Transverse colon (tissue), 4 donors: ENCODE results near the gene TRPM2. TPM values are rescaled to one million over a fixed set of nuclear protein-coding genes. Genes with fewer than 3 reads are reported as not detected.

Experiments used
- DNase-seq: peaks from one replicate; pipeline ENCODE4 v3.0.0-alpha.2; 2019
- H3K27ac ChIP-seq, 4 donors: fragments of 200-600 bp; sonication (generic); 2 replicates each; pipeline ENCODE4 v1.5.1; 2016 to 2018; ENCODE audit warnings: inconsistent platforms in 4 of 4
- H3K27me3 ChIP-seq: fragments of 200-600 bp; sonication (generic); 2 replicates; pipeline ENCODE4 v1.5.1; 2017; ENCODE audit warnings: inconsistent platforms
- H3K36me3 ChIP-seq, 4 donors: fragments of 200-600 bp; sonication (generic); 2 replicates each; pipeline ENCODE4 v1.5.1; 2017 to 2019; ENCODE audit warnings: inconsistent platforms in 4 of 4
- H3K4me1 ChIP-seq, 4 donors: fragments of 200-600 bp; sonication (generic); 2 replicates each; pipeline ENCODE4 v1.5.1; 2017 to 2020; ENCODE audit warnings: inconsistent platforms in 4 of 4
- H3K4me3 ChIP-seq, 4 donors: fragments of 200-600 bp; sonication (generic); 1 replicate in 1 of 4; 2 replicates in 3 of 4; pipeline versions ENCODE4 v1.5.1 to v1.6.1; 2017 to 2019; ENCODE audit warnings: inconsistent platforms in 4 of 4
- H3K9me3 ChIP-seq, 2 donors: fragments of 200-600 bp; sonication (generic); 2 replicates each; pipeline ENCODE4 v1.5.1; 2017 to 2019; ENCODE audit warnings: inconsistent platforms in 2 of 2
- EP300 ChIP-seq: sonication (generic); formaldehyde crosslinking; IDR thresholded peaks from one replicate; pipeline ENCODE4 v1.6.1; 2017; ENCODE audit warnings: antibody characterized with exemption, low read depth
- POLR2A ChIP-seq: fragments of 450-650 bp; IDR thresholded peaks from one replicate; pipeline ENCODE4 v1.6.1; 2016; ENCODE audit warnings: antibody characterized with exemption, mild to moderate bottlenecking, moderate library complexity
- POLR2AphosphoS5 ChIP-seq, 3 donors: sonication (generic); formaldehyde crosslinking; IDR thresholded peaks; one replicate each; pipeline ENCODE4 v1.6.1; 2016; ENCODE audit warnings: antibody characterized with exemption in 3 of 3
- WGBS, 2 donors: methylation state at CpG; one replicate each; pipeline ENCODE4 v1.1.5; 2018; ENCODE audit warnings: low coverage in 1 of 2; 5-methylcytosine and 5-hydroxymethylcytosine counted together
- in situ Hi-C, 4 donors: fragments of 200-750 bp; cut with MboI; loops; one replicate each; pipeline versions ENCODE4 v1.15.0 to v1.15.1; 2017; ENCODE audit warnings: low sequenced_read_pairs in 3 of 4, low pct_ligation_motif_present in 1 of 4, low pct_unique_long_range_greater_than_20kb in 1 of 4
- intact Hi-C: fragments of 100-400 bp; cut with DNase I; formaldehyde crosslinking; loops from one replicate; pipeline ENCODE4 v1.15.1; 2023; ENCODE audit warnings: low total_unique reads
- total RNA-seq, 4 donors: library from RNA; depleted of rRNA; stranded (reverse); fragments of >200 nt; gene quantifications; one replicate each; pipeline ENCODE4 v1.1.0, GENCODE V29; 2016
- TF ChIP-seq, protein P1 (sequence below), 5 experiments: fragments of 200-600 bp in 3 of 5; fragments of 450-650 bp in 2 of 5; sonication (generic) in 3 of 5; IDR thresholded peaks; 1 replicate in 2 of 5; 2 replicates in 3 of 5; pipeline ENCODE4 v1.5.1; 2016 to 2017; ENCODE audit warnings: antibody characterized with exemption in 5 of 5, inconsistent platforms in 3 of 5, mild to moderate bottlenecking in 2 of 5, moderate library complexity in 1 of 5

The TRPM2 gene
- total RNA-seq, 4 donors from 2014 or later, result 2.3 to 2.9 (median 2.6) TPM; not detected in 1

DNA sequence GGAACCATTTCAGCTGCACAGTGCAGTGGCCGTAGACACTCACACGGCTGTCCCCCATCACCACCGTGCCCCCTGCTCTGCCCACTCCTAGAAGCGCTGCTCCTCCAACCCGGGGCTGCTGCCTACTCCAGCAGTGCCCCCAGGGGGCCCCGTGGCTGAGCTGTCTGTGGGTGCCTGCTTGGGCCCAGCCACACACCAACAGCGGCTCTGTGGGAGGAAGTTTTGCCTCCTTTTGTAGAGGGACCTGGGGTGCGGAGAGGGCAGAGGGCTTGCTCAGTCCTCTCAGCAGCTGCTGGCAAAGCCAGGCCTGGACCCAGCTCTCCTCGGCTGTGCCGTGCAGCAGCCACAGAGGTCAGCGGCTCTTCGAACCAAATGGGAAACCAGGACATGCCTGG is 90.5 kb downstream of the TRPM2 start:
- TF ChIP-seq, protein P1, sequence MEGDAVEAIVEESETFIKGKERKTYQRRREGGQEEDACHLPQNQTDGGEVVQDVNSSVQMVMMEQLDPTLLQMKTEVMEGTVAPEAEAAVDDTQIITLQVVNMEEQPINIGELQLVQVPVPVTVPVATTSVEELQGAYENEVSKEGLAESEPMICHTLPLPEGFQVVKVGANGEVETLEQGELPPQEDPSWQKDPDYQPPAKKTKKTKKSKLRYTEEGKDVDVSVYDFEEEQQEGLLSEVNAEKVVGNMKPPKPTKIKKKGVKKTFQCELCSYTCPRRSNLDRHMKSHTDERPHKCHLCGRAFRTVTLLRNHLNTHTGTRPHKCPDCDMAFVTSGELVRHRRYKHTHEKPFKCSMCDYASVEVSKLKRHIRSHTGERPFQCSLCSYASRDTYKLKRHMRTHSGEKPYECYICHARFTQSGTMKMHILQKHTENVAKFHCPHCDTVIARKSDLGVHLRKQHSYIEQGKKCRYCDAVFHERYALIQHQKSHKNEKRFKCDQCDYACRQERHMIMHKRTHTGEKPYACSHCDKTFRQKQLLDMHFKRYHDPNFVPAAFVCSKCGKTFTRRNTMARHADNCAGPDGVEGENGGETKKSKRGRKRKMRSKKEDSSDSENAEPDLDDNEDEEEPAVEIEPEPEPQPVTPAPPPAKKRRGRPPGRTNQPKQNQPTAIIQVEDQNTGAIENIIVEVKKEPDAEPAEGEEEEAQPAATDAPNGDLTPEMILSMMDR (IDR thresholded peaks at IDR 0.05), result no peak
- TF ChIP-seq POLR2AphosphoS5 (IDR thresholded peaks at IDR 0.05), result no peak
- no peak for TF ChIP-seq POLR2A
- no peak for TF ChIP-seq EP300
- Histone ChIP-seq H3K4me3 (no peak overlapping the region), H3K9me3 (no peaks in the 10 kb centered on the region), H3K36me3 (no peaks in the 10 kb centered on the region), H3K27me3 (peaks cover 16% of the 10 kb centered on the region), H3K27ac (no peak overlapping the region), H3K4me1 (peaks cover 0 to 4% (median 0%) of the 10 kb centered on the region in 4 donors)
- in situ Hi-C loops, result no loop called here
- WGBS, 2 donors, result 80 to 100% methylated on average over 2 to 12 of the region's 12 CpGs
- DNase-seq, result no peak
- intact Hi-C loops, result no loop called here

DNA sequence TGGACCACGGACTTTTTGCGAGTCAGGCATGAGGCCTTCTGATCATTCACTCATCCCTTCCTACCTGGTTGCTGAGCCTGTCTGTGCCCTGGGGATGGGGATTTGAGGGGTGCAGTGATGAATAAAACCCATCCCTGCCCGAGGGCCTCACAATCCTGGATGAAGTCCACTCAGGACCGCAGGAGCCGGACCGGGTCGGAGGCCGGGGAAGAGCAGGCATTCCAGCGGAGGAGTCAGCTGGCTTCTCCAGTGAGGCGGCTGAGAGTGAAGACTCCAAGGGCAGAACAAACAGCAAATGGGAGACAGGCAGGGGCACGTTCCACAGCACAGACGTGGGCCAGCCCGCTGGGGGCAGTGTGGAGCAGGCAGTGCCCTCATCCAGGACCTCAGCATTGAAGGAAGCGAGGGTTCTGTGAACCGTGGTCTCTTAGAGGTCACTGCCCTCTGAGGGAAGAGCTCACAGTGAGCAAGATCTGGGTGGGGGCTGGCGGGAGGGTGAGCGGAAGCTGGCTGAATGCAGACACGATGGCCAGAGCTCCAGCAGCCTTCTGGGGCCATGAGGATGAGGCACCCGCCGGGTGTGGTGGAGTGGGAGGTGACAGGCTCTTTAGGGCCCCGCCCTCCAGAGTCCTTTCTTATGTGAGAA is 91.0 kb downstream of the TRPM2 start:
- Histone ChIP-seq H3K36me3 (no peaks in the 10 kb centered on the region), H3K4me3 (no peak overlapping the region), H3K4me1 (no peaks in the 10 kb centered on the region), H3K27me3 (peaks cover 13% of the 10 kb centered on the region), H3K9me3 (no peaks in the 10 kb centered on the region), H3K27ac (no peak overlapping the region)
- in situ Hi-C loops (no loop called here), intact Hi-C loops (no loop called here)
- 79% methylated on average over 20 of the region's 21 CpGs; no CpG with 5 or more reads in 1 of the 2 donors for WGBS, 2 donors
- no peak for DNase-seq
- TF ChIP-seq POLR2AphosphoS5 (IDR thresholded peaks at IDR 0.05) (no peak), POLR2A (no peak), EP300 (no peak)
- TF ChIP-seq, protein P1 (IDR thresholded peaks at IDR 0.05), result no peak

DNA sequence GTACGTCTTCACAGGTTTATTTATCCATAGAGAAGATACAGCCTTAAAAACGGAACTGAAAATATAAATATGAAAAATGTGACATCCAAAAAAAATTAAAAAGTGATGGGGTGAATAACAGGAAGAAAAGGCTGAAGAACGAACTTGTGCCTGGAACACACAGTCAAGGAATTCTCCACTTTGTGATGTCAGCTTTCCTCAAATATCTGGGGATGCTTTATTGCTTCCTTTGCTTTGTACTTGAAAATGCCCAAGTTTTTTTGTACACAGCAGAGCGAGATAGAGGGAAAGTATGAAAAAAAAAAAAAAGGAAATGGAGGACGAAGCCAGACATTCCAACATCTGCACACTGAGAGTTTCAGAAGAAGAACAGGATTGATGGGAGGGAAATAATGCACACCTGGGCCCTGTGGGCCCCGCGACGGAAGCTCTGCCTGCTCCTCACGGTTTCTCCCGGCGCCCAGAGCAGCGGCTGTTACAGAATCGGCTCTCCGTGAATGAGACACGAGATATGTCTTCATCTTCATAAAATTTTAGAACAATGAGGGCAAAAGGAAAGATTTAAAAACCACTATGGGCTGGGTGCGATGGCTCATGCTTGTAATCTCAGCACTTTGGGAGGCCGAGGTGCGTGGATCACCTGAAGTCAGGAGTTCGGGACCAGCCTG is 91.9 kb downstream of the TRPM2 start:
- H3K9me3 ChIP-seq, result no peaks in the 10 kb centered on the region
- in situ Hi-C loops, result no loop called here
- H3K27ac ChIP-seq, result no peak overlapping the region
- no peak overlapping the region for H3K4me3 ChIP-seq
- intact Hi-C loops, result no loop called here
- no peak for DNase-seq
- no peaks in the 10 kb centered on the region for H3K4me1 ChIP-seq
- no peaks in the 10 kb centered on the region for H3K36me3 ChIP-seq
- 59 to 78% methylated on average over 6 to 19 of the region's 19 CpGs for WGBS, 2 donors
- TF ChIP-seq EP300, result no peak
- no peak for TF ChIP-seq POLR2AphosphoS5 (IDR thresholded peaks at IDR 0.05)
- TF ChIP-seq POLR2A, result no peak
- TF ChIP-seq, protein P1 (IDR thresholded peaks at IDR 0.05), result no peak
- H3K27me3 ChIP-seq, result peaks cover 19% of the 10 kb centered on the region

DNA sequence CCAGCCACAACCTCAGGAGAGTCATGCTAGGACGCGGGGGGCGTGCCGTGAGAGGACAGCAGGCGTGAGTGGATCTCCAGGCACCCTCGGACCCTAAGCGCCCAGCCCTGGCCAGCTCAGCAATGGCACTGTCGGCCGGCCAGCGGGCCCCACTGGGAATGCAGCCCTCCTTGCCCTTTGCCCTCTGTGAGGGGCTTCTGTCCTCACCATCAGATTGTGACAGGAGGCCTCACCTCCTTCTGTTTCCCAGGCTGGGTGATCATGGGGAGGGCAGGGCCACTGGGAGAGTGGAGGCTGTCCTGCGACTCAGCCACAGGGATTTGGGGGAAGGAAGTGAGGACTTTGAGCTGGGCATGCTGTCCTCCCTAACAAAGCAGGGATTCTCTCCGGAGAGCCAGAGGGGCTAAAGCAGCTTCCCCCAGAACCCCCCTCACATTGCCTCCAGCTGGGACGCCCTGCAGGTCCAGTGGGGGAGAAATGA is 95.3 kb downstream of the TRPM2 start:
- Histone ChIP-seq H3K9me3 (no peaks in the 10 kb centered on the region), H3K27me3 (peaks cover 24% of the 10 kb centered on the region), H3K4me3 (no peak overlapping the region), H3K4me1 (no peaks in the 10 kb centered on the region), H3K27ac (no peak overlapping the region), H3K36me3 (no peaks in the 10 kb centered on the region)
- intact Hi-C loops (no loop called here), in situ Hi-C loops (no loop called here)
- DNase-seq, result no peak
- WGBS, 2 donors, result 60% methylated on average over 10 of the region's 13 CpGs; no CpG with 5 or more reads in 1 of the 2 donors
- TF ChIP-seq POLR2A (no peak), POLR2AphosphoS5 (IDR thresholded peaks at IDR 0.05) (no peak), EP300 (no peak)
- TF ChIP-seq, protein P1 (IDR thresholded peaks at IDR 0.05), result no peak
